Measurements from ENCODE around the gene OR51M1.

The OR51M1 gene

GRCh38 chr11:5343474-5344335, 39.9 kb upstream of the OR51M1 start, which contains the start of gene OR51B5:
Gene OR51B5 (minus strand): TSS chr11:5343524. CDS start chr11:5343524, 0 bp downstream.
- no peaks in the 10 kb centered on the region for H3K4me1 ChIP-seq
- H3K4me3 ChIP-seq (ENCODE audit: low read depth, low read length) = no peak within 1 kb of the TSS
- no peak within 1 kb of the TSS for H2AFZ ChIP-seq
- no peaks in the 10 kb centered on the region for H3K36me3 ChIP-seq (ENCODE audit: control insufficient read depth, insufficient read depth, low read length)
- no peak within 1 kb of the TSS for H3K27ac ChIP-seq
- H3K79me2 ChIP-seq = no peaks in the 10 kb centered on the region
- no peaks in the 10 kb centered on the region for H3K27me3 ChIP-seq (ENCODE audit: control insufficient read depth, insufficient read depth, low read length)
- no peak within 1 kb of the TSS for H3K9ac ChIP-seq
- H3K9me3 ChIP-seq (ENCODE audit: control insufficient read depth, low read length) = no peaks in the 10 kb centered on the region
- H3K4me2 ChIP-seq (ENCODE audit: low read length) = no peak within 1 kb of the TSS
- TF ChIP-seq, protein P1, sequence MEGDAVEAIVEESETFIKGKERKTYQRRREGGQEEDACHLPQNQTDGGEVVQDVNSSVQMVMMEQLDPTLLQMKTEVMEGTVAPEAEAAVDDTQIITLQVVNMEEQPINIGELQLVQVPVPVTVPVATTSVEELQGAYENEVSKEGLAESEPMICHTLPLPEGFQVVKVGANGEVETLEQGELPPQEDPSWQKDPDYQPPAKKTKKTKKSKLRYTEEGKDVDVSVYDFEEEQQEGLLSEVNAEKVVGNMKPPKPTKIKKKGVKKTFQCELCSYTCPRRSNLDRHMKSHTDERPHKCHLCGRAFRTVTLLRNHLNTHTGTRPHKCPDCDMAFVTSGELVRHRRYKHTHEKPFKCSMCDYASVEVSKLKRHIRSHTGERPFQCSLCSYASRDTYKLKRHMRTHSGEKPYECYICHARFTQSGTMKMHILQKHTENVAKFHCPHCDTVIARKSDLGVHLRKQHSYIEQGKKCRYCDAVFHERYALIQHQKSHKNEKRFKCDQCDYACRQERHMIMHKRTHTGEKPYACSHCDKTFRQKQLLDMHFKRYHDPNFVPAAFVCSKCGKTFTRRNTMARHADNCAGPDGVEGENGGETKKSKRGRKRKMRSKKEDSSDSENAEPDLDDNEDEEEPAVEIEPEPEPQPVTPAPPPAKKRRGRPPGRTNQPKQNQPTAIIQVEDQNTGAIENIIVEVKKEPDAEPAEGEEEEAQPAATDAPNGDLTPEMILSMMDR (IDR thresholded peaks at IDR 0.05) = no peak

DNA sequence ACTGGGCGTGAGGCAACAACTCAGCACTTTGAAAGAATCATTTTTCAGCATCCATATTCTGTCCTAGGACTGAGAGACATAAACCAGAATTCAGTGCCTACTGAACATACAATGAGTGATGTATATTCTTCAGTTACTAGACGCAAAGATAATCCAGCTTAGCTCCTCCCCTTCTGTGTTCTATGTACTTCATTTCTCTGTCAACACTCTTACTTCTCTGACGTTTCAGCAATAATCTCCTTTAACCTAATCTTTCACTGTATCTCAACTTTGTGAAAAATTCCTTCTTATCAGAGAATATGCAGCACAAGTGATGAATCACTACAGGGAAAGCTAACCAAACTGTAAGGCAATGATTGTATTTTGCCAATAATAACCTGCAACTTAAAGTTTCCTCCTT, 37.8 kb upstream of the OR51M1 start:
- Histone ChIP-seq H3K9me3 (ENCODE audit: control insufficient read depth, low read length) (no peaks in the 10 kb centered on the region), H3K9ac (no peak overlapping the region), H3K36me3 (ENCODE audit: control insufficient read depth, insufficient read depth, low read length) (no peaks in the 10 kb centered on the region), H3K4me1 (no peaks in the 10 kb centered on the region), H3K4me3 (ENCODE audit: low read depth, low read length) (no peak overlapping the region), H3K27ac (no peak overlapping the region), H3K79me2 (no peaks in the 10 kb centered on the region), H2AFZ (no peak overlapping the region), H3K4me2 (ENCODE audit: low read length) (no peak overlapping the region), H3K27me3 (ENCODE audit: control insufficient read depth, insufficient read depth, low read length) (no peaks in the 10 kb centered on the region)
- TF ChIP-seq, protein P1 (IDR thresholded peaks at IDR 0.05) = no peak

GRCh38 chr11:5348551-5349194, 34.9 kb upstream of the OR51M1 start:
- TF ChIP-seq, protein P1 (IDR thresholded peaks at IDR 0.05) = no peak
- Histone ChIP-seq H3K36me3 (ENCODE audit: control insufficient read depth, insufficient read depth, low read length) (no peaks in the 10 kb centered on the region), H3K79me2 (no peaks in the 10 kb centered on the region), H3K4me1 (no peaks in the 10 kb centered on the region), H3K4me2 (ENCODE audit: low read length) (no peak overlapping the region), H2AFZ (no peak overlapping the region), H3K27ac (no peak overlapping the region), H3K4me3 (ENCODE audit: low read depth, low read length) (no peak overlapping the region), H3K9me3 (ENCODE audit: control insufficient read depth, low read length) (no peaks in the 10 kb centered on the region), H3K9ac (no peak overlapping the region), H3K27me3 (ENCODE audit: control insufficient read depth, insufficient read depth, low read length) (no peaks in the 10 kb centered on the region)

DNA sequence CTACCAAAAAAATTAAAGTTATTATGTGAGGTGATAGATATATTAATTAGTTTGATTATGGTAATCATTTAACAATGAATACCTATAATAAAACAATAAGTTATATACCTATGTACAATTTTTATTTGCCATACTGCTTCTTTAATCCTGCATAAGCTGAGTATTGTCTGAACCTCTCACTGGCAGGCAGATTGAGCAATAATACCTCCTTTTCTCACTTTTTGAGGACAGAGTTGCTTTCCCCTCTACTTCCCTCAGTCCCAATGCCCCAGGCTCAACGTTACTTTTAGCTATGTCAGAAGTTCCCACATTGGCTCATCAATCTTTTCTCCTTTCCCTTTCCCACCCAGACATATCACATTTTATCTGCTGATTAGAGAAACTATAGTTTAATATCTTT, 34.1 kb upstream of the OR51M1 start:
- TF ChIP-seq, protein P1 (IDR thresholded peaks at IDR 0.05) = no peak
- Histone ChIP-seq H3K36me3 (ENCODE audit: control insufficient read depth, insufficient read depth, low read length) (no peaks in the 10 kb centered on the region), H3K4me1 (no peaks in the 10 kb centered on the region)

More for the DNA sequence above, 34.1 kb upstream of the OR51M1 start:
- no peak overlapping the region for H3K9ac ChIP-seq
- H3K27me3 ChIP-seq (ENCODE audit: control insufficient read depth, insufficient read depth, low read length) = no peaks in the 10 kb centered on the region
- H3K4me2 ChIP-seq (ENCODE audit: low read length) = no peak overlapping the region
- H2AFZ ChIP-seq = no peak overlapping the region
- no peaks in the 10 kb centered on the region for H3K79me2 ChIP-seq
- no peaks in the 10 kb centered on the region for H3K9me3 ChIP-seq (ENCODE audit: control insufficient read depth, low read length)
- no peak overlapping the region for H3K27ac ChIP-seq
- no peak overlapping the region for H3K4me3 ChIP-seq (ENCODE audit: low read depth, low read length)

All from parathyroid adenoma (tissue), 2 donors.